ENCODE results near the gene GCSH.

DNA sequence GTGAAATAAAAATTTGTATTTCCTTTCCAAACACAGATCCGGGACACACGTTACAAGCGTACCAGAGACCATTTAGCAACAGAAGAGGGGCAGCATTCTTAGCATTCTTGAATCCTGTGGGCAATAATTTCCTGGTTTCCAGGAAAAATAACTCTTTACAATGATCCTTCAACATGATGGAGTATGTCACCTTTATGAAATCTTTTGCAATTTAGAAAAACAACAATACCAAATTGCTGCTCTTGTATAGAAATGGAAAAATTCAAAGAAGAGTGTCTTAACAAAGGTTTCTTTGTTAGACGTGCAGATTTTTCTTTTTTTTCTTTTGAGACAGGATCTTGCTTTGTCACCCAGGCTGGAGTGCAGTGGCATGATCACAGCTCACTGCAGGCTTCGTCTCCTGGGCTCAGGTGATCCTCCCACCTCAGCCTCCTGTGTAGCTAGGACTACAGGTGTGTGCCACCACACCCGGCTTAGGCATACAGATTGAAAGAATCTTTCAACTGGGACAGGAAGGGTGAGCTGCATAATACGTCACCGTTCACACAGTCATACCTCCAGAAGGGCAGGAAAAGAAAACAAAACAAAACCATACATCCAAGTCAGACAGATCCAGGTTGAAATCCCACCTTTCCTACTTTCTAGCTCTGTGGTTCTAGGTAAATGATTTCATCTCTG is 10.8 kb upstream of the GCSH start:
- TF ChIP-seq, protein P1, sequence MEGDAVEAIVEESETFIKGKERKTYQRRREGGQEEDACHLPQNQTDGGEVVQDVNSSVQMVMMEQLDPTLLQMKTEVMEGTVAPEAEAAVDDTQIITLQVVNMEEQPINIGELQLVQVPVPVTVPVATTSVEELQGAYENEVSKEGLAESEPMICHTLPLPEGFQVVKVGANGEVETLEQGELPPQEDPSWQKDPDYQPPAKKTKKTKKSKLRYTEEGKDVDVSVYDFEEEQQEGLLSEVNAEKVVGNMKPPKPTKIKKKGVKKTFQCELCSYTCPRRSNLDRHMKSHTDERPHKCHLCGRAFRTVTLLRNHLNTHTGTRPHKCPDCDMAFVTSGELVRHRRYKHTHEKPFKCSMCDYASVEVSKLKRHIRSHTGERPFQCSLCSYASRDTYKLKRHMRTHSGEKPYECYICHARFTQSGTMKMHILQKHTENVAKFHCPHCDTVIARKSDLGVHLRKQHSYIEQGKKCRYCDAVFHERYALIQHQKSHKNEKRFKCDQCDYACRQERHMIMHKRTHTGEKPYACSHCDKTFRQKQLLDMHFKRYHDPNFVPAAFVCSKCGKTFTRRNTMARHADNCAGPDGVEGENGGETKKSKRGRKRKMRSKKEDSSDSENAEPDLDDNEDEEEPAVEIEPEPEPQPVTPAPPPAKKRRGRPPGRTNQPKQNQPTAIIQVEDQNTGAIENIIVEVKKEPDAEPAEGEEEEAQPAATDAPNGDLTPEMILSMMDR (IDR thresholded peaks at IDR 0.05 in 2 of 3, conservative IDR thresholded peaks at IDR 0.05 in 1 of 3; ENCODE audit: borderline replicate concordance in 1 of 3, insufficient read depth in 1 of 3, low read depth in 2 of 3, low read length in 2 of 3), result no peak
- TF ChIP-seq POLR2A (IDR thresholded peaks at IDR 0.05; ENCODE audit: borderline replicate concordance, extremely low read depth, insufficient read depth, insufficient read length) (no peak), YY1 (IDR thresholded peaks at IDR 0.05; ENCODE audit: extremely low read depth, insufficient replicate concordance, low read depth, low read length) (no peak), POLR2AphosphoS5 (IDR thresholded peaks at IDR 0.05; ENCODE audit: low read depth, low read length) (no peak), ELF1 (IDR thresholded peaks at IDR 0.05; ENCODE audit: borderline replicate concordance, low read depth) (no peak)
- TF ChIP-seq, protein P2, sequence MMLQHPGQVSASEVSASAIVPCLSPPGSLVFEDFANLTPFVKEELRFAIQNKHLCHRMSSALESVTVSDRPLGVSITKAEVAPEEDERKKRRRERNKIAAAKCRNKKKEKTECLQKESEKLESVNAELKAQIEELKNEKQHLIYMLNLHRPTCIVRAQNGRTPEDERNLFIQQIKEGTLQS (IDR thresholded peaks at IDR 0.05), result no peak

Measured in HCT116 (cell line).